ENCODE measurements around the gene CBR1.
A peak's percentile ranks its signal among the peaks of the same experiment; 100 is the strongest.

The CBR1 gene

GRCh38 chr21:36069713-36070583 is at the start of gene CBR1:
Gene CBR1, plus strand, starts transcription at chr21:36070024. Its CDS starts 92 bp downstream, at chr21:36070116.
- DNase-seq: peak; percentile 76

DNA sequence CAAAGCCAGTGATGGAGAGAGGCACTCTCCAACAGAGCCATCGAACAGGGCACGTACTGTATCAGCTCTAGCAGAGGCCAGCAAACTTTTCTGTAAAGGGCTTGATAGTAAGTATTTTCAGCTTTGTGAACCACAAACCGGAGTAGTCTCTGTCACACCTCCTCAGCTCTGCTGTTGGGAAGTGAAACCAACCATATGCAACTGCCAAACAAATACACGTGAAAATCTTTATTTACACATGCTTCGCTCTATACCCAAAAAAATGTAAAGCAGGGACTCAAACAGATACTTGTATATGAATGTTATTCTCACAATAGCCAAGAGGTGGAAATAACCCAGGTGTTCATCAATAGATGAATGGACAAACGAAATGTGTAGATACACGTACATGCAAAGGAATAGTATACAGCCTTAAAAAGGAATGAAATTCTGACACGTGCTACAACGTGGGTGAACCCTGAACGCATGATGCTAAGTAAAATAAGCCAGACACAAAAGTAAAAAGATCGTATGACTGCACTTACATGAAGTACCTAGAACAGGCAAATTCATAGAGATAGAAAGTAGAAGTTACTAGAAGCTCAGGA is 48.5 kb upstream of the CBR1 start:
- no peak for DNase-seq

DNA sequence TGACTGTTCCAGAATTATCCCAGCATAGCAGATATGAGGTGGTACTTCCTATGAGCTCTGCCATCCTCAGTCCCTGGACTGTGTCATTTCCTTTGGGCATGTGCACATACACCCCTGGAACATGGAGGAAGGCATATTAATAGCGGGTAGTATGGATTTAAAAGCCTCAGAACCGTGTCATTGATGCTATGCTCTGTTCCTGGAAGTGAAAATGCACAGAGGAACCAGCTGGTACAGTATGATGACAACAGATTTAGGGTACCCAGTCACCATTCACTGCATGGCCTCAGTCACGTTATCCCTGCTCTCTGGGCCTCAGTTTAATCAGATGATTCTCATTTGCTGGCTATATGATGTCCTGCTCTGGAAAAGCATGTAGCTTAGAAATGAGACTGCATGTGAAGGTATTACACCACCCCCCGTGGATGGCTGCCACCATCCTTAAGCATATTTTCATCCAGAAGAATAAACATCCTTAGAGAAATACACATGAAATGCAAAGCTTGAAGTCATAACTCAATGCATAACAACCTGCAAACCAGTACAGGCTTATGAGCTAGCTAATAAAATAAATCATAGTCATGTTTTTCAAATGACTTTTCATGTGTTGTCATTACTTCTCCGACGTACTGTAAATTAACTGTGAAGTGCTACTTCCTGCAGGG is 47.3 kb upstream of the CBR1 start:
- no peak for DNase-seq

- DNase-seq: no peak
Observed at GRCh38 chr21:36023092-36023480, 46.7 kb upstream of the CBR1 start.

DNA sequence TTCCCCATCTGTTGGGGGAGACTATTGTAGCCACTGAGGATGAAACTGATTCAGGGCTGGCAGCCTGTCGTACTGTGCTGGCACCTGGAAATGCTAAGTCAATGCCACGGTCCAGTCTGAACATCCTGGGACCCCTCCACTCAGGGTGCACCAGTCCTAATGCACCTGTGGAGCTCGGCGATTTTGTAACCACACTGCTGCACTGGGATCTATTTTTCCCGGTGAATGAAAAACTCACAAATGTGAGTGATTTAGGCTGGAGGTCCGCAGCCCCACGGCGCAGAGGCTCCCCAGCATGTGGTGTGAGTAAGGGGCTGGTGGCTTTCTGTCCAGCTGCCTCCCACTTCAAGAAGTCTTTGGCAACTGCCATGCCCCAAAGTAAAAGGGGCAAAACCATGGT is 45.0 kb upstream of the CBR1 start:
- no peak for DNase-seq

- DNase-seq: no peak
Observed at GRCh38 chr21:36027347-36027746, 42.5 kb upstream of the CBR1 start.

DNA sequence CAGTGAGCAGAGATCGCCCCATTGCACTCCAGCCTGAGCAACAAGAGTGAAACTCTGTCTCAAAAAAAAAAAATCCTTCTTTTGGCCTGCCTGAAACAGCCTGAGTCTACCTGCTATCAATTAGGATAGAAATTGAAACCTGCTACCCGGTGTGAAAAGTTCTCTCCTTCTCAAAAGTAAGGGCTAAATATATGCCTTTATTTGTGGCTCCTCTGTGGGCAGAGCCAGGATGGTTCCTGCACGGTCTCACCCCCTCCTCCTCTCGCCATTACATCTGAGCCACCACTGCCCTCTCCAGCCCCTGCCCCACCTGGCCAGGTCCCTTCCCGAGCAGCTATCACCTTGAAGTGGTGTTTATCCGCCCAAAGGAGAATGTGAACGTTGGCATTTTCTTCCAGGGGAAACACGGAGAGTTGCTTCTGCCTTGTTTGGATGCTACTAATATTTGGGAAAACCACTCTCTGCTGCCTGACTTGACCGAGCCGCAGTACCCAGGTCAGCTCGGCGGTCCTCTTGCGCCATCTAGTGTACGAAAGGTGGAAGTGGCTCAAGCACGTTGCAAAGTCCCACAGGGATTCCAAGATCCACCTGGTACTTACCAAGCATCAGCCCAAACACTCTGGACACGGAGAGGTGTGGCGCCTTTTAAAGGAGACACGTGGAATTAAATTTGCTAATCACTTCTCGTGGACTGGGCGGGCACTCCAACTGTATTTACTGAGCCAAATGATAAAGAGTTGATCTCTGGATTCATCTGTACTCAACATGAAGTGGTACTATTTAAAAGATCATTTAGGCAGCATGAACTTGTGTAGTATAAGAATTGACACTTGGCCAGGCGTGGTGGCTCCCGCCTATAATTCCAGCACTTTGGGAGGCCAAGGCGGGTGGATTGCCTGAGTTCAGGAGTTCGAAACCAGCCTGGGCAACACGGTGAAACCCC is 41.4 kb upstream of the CBR1 start:
- peak; percentile 6 for DNase-seq

DNA sequence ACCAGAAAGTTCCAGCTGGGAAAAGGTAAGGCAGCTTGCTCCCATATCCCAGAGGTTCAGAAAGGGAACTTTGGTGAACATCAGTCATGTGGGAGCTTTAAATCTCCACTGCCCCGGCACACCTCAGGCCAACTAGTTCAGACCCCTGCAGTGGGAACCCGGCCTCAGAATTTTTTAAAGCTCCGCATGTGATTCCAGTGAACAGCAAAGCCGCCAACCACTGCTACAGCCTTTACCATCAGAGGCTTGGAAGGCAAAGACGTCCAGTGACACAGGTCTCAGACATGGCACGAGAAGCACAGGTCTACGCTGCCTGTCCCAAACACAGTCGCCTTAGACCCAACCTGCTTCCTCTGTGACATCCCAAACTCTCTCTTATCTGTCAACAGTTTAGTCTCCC is 40.5 kb upstream of the CBR1 start:
- DNase-seq: no peak

GRCh38 chr21:36030581-36031189 is 39.1 kb upstream of the CBR1 start:
- no peak for DNase-seq

DNA sequence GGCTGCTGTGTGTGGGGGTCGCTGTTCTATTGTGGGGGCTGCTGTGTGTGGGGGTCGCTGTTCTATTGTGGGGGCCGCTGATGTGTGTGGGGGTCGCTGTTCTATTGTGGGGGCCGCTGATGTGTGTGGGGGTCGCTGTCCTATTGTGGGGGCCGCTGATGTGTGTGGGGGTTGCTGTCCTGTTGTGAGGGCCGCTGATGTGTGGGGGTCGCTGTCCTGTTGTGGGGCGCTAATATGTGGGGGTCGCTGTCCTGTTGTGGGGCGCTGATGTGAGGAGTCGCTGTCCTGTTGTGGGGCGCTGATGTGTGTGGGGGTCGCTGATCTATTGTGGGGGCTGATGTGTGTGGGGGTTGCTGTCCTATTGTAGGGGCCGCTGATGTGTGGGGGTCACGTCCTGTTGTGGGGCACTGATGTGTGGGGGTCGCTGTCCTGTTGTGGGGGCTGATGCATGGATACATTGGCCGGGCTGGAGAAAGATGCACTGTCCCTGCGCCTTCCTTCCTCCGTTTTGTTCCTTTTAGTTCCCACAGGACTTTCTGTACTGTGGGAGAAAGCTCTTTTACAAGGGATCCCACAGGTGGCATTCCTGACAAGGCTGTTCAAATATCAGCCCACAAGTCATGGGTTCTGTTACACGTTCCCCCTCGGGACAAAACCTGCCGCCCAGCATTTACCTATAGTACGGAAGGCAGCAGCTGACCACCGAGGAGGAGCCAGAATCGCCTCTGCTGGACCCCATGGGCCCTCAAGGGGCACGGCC is 37.0 kb upstream of the CBR1 start:
- DNase-seq: no peak

DNA sequence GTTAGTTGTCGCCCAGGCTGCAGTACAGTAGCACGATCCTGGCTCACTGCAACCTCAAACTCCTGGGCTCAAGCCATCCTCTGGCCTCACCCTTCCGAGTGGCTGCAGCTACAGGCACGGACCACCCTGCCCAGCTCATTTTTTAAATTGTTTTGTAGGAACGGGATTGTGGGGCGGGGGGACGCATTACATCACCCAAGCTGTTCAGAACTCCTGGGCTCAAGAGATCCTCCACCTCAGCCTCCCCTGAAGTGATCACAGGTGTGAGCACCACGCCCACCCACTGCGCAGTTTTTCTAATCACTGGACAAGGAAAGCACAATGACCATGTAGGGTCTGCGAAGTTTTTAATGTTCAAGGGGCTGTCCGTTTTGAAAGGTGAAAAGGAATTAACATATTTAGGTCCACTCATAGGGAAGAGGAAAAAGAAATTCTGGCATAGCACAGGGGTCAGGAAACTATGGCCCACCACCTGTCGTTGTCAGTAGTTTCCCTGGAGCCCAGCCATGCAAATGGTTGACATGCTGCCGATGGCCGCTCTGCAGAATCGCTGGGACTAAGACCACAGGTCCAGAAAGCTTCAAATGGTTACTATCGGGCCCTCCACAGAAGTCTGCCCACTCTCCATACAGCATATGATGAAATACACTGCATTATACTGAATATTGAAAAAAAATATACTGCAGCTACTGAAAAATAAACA is 35.5 kb upstream of the CBR1 start:
- no peak for DNase-seq

DNA sequence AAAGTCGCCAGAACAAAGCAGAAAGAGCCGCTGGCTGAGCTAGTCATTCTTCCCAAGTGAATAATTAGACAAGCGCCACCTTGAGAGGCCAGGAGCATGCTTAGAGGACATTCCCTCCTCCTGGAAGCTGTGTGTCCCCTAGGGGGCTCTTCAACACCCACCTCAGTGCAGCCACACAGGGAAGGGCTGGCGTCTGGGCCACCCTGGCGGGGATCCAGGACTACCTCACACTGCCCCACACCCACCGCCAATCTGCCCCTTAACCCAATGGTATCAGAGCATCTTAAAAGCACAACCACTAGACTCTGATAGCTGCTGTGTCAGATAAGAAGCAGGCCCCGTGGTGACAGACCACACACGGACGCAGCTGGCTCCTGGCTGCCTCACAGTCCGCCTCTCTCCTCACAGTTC is 34.4 kb upstream of the CBR1 start:
- no peak for DNase-seq

GRCh38 chr21:36038701-36039497 is 30.9 kb upstream of the CBR1 start:
- DNase-seq: no peak

- no peak for DNase-seq
Observed at GRCh38 chr21:36039861-36040260, 30.0 kb upstream of the CBR1 start.

GRCh38 chr21:36040389-36040788 is 29.4 kb upstream of the CBR1 start:
- DNase-seq: no peak

DNA sequence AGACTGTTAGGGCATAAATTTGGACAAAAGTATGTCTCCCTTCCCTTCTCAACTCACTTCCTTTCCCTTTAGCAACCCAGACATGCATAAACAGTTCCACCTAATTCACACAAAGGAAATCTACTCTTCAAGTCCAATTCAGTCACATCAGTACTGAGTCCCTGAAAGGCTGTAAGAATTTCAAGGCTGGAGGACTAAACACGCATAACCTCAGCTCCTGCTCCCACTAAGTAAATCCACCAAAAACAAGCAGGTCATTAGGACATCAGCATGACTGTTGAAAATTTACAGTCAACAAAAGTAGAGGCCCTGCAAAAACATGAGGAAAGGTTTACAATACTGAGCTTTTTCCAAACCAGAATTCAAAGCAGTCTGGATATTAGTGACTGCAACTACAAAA is 27.9 kb upstream of the CBR1 start:
- DNase-seq: no peak

DNA sequence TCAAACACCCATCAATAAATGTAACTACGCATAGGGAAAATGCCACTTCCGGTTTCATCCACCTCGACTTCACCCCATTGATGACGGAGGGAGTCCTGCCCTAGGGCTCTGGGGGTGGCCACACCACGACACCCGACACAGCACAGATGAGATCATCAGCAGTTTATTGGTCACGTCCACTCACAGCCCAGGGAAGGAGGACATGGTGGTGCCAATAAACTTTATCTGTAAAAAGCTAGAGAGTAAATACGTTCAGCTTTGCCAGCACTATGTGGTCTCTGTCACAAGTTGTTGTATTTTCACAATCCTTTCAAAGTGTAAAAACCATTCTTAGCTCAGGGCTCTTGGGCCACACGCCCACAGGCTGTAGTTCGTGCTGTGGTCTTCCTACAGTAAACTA is 25.8 kb upstream of the CBR1 start:
- no peak for DNase-seq

DNA sequence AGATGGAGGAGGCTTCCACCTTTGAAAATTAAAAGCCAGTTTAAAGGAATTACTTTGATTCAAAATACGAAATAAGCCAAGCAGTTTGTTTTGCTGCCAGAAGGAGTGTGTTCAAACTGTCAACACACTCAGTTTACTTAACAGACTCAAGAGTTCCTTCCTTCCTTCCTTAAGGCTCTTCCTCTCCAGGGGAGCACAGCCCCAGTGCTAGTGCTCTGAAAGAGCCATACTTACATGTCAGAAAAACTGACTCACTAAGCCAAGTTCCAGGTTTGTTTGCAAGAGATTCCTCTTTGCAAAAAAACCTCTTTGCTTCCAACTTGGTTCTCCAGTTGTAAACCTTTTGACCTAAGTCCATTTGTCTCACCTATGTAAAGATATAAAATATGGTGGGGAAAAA is 23.8 kb upstream of the CBR1 start:
- no peak for DNase-seq

- DNase-seq: no peak
Observed at GRCh38 chr21:36047139-36047538, 22.7 kb upstream of the CBR1 start.

DNA sequence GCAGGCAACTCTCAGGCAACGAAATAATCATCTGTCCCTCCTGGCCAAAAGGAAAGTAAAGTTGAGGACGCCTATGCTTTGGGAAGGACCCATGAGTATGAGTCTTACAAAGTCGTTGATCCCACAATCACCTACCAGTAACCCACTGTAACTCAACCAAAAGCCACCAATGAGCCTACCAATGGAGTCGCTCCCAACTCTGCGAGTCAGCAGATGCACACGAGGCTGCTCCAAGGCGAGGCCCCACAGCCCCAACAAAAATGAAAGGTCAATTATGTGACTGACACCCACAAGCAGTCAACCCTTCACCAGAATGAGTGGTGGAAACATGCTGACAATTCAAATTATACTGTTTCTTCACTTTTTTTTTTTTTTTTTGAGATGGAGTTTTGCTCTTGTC is 21.5 kb upstream of the CBR1 start:
- no peak for DNase-seq

Measured in NK-92 treated with Interleukin-12 subunit alpha and Interleukin-12 subunit beta, amount 100 ng/mL, for 24 hours (cell line).